HUES6 (cell line): ENCODE data around the gene VPS35.

ENCODE experiments used
- H3K27ac ChIP-seq: 2 replicates; pipeline ENCODE4 v1.7.0; 2013; ENCODE audit warnings: low read depth, mild to moderate bottlenecking, low read length, inconsistent platforms
- H3K27me3 ChIP-seq: 2 replicates; pipeline ENCODE4 v1.6.1; 2013; ENCODE audit warnings: low read length; ENCODE audit not compliant: control insufficient read depth, insufficient read depth
- H3K36me3 ChIP-seq: 2 replicates; pipeline ENCODE4 v1.6.1; 2013; ENCODE audit warnings: low read length; ENCODE audit not compliant: control insufficient read depth, insufficient read depth
- H3K4me1 ChIP-seq: 2 replicates; pipeline ENCODE4 v1.6.1; 2013; ENCODE audit warnings: low read length; ENCODE audit not compliant: control insufficient read depth, insufficient read depth
- H3K4me3 ChIP-seq: 2 replicates; pipeline ENCODE4 v1.5.1; 2013; ENCODE audit warnings: low read depth, low read length
- H3K9ac ChIP-seq: one replicate; pipeline ENCODE4 v1.6.1; 2013; ENCODE audit warnings: mild to moderate bottlenecking, low read length
- H3K9me3 ChIP-seq: 2 replicates; pipeline ENCODE4 v1.6.1; 2013; ENCODE audit warnings: low read depth, low read length; ENCODE audit not compliant: control insufficient read depth, insufficient read depth

The VPS35 gene

GRCh38 chr16:46606231-46606630 is 82.7 kb downstream of the VPS35 start:
- Histone ChIP-seq H3K4me3 (no peak overlapping the region), H3K9me3 (no peaks in the 10 kb centered on the region), H3K4me1 (no peaks in the 10 kb centered on the region), H3K27me3 (no peaks in the 10 kb centered on the region), H3K27ac (no peak overlapping the region), H3K9ac (no peak overlapping the region), H3K36me3 (peaks cover 68% of the 10 kb centered on the region)
